Chondrocyte (in vitro differentiated cells): ENCODE data around the gene SULT2B1. TPM values are rescaled to one million over a fixed set of nuclear protein-coding genes. Genes with fewer than 3 reads are reported as not detected.
"Not testable (repeated sequence)": the region's sequence is repeated elsewhere in the genome, so short reads cannot be mapped to it uniquely, and the experiment has no call there.

Experiments used
- DNase-seq: peaks from one replicate; pipeline ENCODE4 v3.0.0; 2021; ENCODE audit warnings: mixed read lengths, low spot score
- H3K27ac Mint-ChIP-seq: one replicate; pipeline ENCODE4 v1.8.0; 2021; ENCODE audit warnings: mild to moderate bottlenecking, moderate library complexity, mixed read lengths; ENCODE audit not compliant: unreplicated experiment
- H3K27me3 Mint-ChIP-seq: 2 replicates; pipeline ENCODE4 v1.8.0; 2021; ENCODE audit warnings: low read depth, mixed read lengths
- H3K36me3 Mint-ChIP-seq: 2 replicates; pipeline ENCODE4 v1.8.0; 2021; ENCODE audit warnings: low read depth, mixed read lengths
- H3K4me1 Mint-ChIP-seq: 2 replicates; pipeline ENCODE4 v1.8.0; 2021; ENCODE audit warnings: low read depth, mild to moderate bottlenecking, mixed read lengths
- H3K4me3 Mint-ChIP-seq: one replicate; pipeline ENCODE4 v1.8.0; 2021; ENCODE audit warnings: mild to moderate bottlenecking, moderate library complexity, mixed read lengths; ENCODE audit not compliant: unreplicated experiment
- H3K9me3 Mint-ChIP-seq: 2 replicates; pipeline ENCODE4 v1.8.0; 2021; ENCODE audit warnings: low read depth, mixed read lengths
- CTCF ChIP-seq: fragments of 200-600 bp; sonication (generic); IDR thresholded peaks from 2 replicates; pipeline ENCODE4 v1.5.0; 2021; ENCODE audit warnings: antibody characterized with exemption, mild to moderate bottlenecking, moderate library complexity
- total RNA-seq: library from RNA; stranded (reverse); gene quantifications from 3 replicates; pipeline ENCODE4 v1.2.1, GENCODE V29; 2021

Gene SULT2B1
- total RNA-seq, 1 donor from 2014 or later: 0.22 TPM

DNA sequence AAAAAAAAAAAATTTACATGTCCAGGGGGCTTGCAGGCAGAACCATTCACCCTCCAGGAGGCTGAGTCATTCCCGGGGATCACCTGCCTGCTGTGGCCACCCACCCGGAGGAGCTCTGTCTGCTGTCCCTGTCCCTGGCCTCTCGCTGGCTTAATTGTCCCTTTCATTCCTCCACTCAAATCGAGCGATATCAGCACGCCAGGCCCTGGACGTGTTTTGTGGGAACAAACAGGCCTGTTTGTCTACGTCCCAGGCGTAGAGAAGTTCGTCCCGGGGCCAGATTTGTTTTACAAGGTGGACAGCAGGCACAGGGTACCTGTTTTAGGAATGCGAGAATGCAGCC is 21.2 kb downstream of the SULT2B1 start:
- Mint-ChIP-seq H3K27ac (no peak overlapping the region), H3K36me3 (no peaks in the 10 kb centered on the region), H3K4me1 (peaks cover 15% of the 10 kb centered on the region), H3K4me3 (no peak overlapping the region), H3K27me3 (no peaks in the 10 kb centered on the region), H3K9me3 (no peaks in the 10 kb centered on the region)
- TF ChIP-seq CTCF: no peak
- DNase-seq: no peak

DNA sequence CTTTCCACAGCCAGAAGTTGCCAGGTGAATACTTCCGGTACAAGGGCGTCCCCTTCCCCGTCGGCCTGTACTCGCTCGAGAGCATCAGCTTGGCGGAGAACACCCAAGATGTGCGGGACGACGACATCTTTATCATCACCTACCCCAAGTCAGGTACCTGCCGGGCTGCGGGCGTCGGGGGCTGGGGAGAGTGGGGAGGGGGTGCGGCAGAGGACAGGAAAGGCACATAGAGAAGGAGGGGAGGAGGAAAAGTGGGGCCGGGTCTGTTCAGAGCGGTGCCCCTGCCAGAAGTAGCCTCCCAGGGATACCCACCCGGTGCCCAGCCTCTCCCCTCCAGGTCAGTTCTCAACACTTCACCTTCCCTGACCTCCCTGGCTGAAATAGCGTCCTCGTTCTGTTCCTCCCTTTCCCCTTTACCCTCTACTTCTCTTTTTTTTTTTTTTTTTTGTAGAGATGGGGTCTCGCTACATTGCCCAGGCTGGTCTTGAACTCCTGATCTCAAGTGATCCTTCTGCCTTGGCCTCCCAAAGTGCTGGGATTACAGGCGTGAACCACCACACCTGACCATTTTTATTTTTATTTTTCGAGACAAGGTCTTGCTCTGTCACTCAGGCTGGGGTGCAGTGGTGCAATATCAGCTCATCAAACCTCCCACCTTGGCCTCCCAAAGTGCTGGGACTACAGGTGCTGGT is 24.1 kb downstream of the SULT2B1 start:
- H3K27me3 Mint-ChIP-seq: no peaks in the 10 kb centered on the region
- no peak for DNase-seq
- H3K4me3 Mint-ChIP-seq: no peak overlapping the region
- H3K9me3 Mint-ChIP-seq: no peaks in the 10 kb centered on the region
- no peak for TF ChIP-seq CTCF
- no peak overlapping the region for H3K27ac Mint-ChIP-seq
- peaks cover 10% of the 10 kb centered on the region for H3K4me1 Mint-ChIP-seq
- H3K36me3 Mint-ChIP-seq: no peaks in the 10 kb centered on the region

DNA sequence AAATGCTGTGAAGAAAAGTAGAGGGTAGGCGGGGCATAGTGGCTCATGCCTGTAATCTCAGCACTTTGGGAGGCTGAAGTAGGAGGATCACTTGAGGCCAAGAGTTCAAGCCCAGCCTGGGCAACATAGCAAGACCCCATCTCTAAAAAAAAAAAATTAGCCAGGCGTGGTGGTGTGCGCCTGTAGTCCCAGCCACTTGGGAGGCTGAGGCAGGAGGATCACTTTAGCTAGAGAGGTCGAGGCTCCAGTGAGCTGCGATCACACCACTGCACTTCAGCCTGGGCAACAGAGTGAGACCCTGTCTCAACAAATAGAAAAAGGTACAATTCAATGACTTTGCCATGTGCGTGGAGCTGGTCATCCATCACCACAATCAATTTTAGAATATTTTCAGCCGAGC is 25.9 kb downstream of the SULT2B1 start:
- not testable (repeated sequence) for H3K4me3 Mint-ChIP-seq, H3K27ac Mint-ChIP-seq, H3K27me3 Mint-ChIP-seq, DNase-seq, H3K9me3 Mint-ChIP-seq, H3K36me3 Mint-ChIP-seq
- H3K4me1 Mint-ChIP-seq: peaks cover 10% of the 10 kb centered on the region

GRCh38 chr19:48578891-48579290 is 26.9 kb downstream of the SULT2B1 start:
- Mint-ChIP-seq H3K27me3 (no peaks in the 10 kb centered on the region), H3K4me3 (no peak overlapping the region), H3K9me3 (no peaks in the 10 kb centered on the region), H3K27ac (peak overlapping the region; percentile 57), H3K4me1 (peaks cover 12% of the 10 kb centered on the region), H3K36me3 (no peaks in the 10 kb centered on the region)
- TF ChIP-seq CTCF: no peak
- DNase-seq: no peak

GRCh38 chr19:48582168-48582567 is 30.2 kb downstream of the SULT2B1 start:
- Mint-ChIP-seq H3K4me3 (no peak overlapping the region), H3K9me3 (no peaks in the 10 kb centered on the region), H3K27ac (no peak overlapping the region), H3K4me1 (peaks cover 8% of the 10 kb centered on the region), H3K36me3 (no peaks in the 10 kb centered on the region), H3K27me3 (peaks cover 2% of the 10 kb centered on the region)
- DNase-seq: no peak
- TF ChIP-seq CTCF: no peak

DNA sequence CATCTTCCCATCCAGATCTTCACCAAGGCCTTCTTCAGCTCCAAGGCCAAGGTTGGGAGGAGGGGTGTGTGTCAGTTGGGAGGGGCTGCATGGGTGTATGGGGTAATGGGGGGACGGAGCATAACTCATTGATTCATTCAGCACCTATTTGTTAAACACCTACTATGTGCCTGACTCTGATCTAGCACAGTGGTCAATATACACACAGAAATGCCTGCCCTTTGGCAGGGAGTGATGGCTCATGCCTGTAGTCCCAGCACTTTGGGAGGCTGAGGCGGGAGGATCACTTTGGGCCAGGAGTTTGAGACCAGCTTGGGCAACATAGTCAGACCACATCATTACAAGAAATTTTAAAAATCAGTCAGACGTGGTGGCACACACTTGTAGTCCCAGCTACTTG is 35.4 kb downstream of the SULT2B1 start:
- Mint-ChIP-seq H3K27ac (no peak overlapping the region), H3K9me3 (no peaks in the 10 kb centered on the region), H3K4me1 (peaks cover 13% of the 10 kb centered on the region), H3K4me3 (no peak overlapping the region), H3K27me3 (peaks cover 2% of the 10 kb centered on the region), H3K36me3 (no peaks in the 10 kb centered on the region)
- TF ChIP-seq CTCF: no peak
- no peak for DNase-seq
